HG03457 (cell line): ENCODE measurements around the gene PTGDR2.

Source experiments
- ATAC-seq: cut with Tn5 transposase; IDR thresholded peaks from one replicate; pipeline ENCODE4 v1.9.1; 2021; ENCODE audit warnings: moderate number of reproducible peaks; ENCODE audit not compliant: unreplicated experiment

The PTGDR2 gene

DNA sequence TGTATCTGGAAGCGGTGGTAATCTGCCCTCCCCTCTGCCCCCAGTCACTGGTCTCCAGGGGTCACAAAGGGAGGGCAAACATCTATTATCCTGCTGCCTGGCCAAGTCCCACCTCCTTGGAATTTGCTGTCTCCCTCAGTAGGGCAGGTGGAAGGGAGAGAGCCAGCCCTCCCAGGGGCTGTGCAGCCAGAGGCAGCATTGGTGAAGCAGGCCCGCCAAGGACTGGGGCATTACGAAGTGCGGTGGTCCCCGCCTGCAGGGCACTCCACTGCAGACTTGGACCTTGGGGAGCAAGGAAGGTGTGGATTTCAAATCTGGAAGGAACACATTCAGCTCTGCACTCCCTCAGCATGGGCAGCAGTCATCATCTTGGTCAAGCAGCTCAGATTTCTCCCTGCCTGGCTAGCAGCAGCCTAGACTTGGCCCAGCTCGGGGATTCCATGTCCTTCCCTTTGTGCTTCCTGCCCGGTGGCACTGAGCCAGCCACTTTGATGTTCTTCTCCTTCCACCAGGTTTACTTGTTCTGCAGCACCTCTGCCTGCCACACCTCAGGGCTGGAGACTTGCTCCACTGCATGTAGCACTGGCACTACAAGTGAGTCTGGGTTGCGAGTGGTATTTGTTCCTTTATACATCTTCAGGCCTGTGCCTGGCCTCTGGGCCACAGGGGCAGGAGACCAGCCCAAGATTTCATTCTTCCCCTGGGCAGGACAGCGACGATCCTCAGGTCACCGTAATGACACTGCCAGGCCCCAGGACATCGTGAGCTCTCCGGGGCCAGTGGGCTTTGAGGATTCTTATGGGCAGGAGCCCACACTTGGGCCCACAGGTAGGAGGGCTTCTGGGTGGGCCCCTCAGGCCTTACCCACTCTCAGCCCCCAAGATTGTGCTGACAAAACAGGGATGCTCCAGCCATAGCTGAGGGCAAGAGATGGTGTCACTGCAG, 18.9 kb upstream of the PTGDR2 start:
- ATAC-seq: no peak

DNA sequence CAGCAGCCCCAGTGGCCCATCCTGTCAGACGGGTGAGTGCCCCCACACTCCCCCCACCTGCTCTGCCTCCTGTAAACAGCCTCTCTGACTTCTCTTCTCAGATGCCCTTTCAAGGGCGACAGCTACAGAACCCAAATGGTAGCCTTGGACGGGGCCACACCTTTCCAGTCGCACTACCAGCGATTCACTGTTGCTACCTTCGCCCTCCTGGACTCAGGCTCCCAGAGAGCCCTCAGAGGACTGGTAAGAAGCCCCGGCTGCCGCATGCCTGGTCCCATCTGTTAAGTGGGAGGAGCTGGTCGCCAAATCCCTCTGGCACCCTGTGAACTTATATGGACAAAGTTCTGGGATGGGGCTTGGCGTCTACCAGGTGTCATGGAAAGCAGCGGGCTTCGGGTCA, 17.8 kb upstream of the PTGDR2 start:
- no peak for ATAC-seq

DNA sequence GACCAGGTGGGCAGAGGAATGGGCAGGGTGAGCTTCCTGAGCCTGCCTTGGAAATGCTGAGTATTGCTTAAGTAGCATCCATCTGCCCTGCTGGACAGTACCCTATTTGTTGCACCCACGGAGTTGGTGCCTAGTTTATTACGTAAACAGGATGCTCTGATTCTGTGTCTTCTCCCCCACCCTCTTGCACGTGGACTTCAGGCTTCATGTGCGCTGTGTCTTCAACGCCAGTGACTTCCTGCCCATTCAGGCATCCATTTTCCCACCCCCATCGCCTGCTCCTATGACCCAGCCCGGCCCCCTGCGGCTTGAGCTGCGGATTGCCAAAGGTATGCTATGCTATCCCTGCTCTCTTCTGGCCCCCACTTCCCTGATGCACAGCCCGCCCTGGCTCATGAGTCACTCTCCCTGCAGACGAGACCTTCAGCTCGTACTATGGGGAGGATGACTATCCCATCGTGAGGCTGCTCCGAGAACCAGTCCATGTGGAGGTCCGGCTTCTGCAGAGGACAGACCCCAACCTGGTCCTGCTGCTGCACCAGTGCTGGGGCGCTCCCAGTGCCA, 17.3 kb upstream of the PTGDR2 start:
- no peak for ATAC-seq

DNA sequence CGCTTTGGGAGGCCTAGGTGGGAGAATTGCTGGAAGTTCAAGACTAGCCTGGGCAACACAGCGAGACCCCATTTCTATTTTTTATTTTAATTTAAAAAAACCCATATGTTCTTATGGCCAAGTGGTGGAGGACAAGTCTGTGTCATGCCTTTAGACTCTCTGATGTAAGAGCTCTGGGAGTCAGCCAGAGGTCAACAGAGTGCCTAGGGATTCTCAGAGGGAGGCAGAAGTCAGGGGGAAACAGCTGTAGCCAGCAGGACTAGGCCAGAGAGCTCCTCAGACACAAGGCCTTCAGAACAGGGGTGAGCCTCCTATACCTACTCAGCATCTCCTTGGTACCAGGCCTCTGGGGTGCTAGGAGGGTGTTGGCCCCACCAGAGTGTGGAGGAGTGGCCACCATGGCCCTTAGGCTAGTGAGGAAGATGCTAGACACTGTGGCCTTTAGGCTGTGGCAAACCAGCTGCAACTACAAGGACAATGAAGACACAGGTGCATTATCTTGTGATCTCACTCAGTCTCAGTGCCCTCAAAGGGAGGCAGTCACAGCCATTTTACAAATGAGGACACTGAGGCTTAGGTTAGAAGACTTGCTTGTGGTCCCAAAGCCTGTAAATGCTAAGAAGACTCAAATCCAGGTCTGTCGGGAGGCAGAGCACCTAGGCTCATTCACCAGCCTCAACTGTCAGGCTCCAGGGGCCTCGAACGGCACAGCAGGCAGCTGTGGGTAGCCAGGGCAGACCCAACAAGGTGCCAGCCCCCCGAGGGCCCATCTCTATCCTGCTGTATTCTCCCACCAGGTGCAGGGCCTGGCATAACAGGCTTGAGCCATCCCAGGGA, 16.6 kb upstream of the PTGDR2 start:
- no peak for ATAC-seq

DNA sequence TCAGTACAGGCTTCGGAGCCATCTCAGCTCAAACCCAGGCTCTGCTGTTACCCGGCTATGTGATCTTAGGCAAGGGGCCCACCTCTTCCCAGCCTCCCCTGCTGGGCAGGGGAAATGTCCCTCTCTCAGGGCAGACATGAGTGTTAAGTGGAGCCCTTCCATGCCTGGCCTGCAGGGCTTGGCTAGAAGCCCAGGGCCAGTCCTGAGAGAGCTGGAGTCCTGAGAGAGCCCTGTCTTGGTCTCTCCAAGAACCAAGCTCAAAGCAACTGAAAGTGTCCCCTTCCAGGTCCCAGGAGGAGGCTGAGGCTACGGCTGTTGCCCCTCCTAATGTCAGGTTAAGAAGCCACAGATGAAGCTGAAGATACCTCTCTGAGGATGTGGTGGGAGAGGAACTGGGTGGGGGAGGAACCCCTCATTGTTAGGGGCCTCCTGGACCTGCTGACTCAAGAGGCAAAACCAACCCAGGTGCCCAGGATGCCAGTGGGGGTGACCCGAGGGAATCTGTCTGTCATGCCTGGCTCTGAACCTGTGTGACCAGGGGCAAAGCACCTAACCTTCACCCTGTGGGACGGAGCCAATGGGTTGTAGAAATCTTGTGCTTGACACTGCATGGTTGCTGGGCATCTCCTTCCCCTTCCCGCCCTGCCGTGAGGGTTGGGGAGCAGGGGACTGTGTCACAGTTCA, 15.8 kb upstream of the PTGDR2 start:
- no peak for ATAC-seq

DNA sequence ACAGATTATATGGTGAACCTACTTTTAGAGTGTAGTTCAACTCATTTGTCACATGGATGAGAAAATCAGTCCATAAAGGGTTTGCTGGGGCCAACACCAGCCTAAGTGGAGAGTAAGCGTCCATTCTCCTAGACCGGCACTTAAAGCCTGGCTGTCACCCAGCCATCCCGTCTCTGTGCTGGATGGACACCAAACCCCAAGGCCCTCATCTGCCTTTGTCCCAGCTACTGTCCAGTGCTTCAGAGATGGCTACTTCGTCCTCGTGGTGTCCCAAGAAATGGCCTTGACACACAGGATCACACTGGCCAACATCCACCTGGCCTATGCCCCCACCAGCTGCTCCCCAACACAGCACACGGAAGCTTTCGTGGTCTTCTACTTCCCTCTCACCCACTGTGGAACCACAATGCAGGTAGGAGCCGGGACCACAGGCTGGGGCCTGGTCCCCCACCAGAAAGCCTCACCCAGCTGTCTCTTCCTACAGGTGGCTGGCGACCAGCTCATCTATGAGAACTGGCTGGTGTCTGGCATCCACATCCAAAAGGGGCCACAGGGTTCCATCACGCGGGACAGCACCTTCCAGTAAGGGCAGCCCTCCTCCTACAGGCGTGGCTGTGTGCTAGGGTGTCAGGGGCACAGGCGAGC, 15.1 kb upstream of the PTGDR2 start:
- ATAC-seq: no peak

DNA sequence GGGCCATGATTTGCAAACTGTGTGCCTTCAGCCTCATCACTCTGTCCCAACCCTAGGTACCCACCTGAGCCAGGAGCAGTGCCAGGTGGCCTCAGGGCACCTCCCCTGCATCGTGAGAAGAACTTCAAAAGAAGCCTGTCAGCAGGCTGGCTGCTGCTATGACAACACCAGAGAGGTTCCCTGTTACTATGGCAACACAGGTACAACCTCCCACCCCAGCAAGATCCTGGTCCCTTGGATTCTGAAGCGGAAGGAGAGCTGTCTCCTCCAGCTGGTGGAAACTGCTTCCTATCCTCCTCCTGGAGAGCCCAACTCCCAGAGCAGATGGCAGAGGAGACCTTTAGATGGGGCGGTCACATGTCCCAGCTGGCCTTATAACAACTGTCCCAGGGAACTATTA, 14.5 kb upstream of the PTGDR2 start:
- ATAC-seq: no peak

DNA sequence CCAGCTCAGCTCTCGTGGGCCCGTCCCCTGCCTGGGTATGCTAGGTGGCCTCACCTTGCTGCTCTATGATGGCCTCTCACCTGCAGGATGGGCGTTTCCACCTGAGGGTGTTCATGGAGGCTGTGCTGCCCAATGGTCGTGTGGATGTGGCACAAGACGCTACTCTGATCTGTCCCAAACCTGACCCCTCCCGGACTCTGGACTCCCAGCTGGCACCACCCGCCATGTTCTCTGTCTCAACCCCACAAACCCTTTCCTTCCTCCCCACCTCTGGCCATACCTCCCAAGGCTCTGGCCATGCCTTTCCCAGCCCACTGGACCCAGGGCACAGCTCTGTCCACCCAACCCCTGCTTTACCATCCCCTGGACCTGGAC, 13.7 kb upstream of the PTGDR2 start:
- ATAC-seq: no peak

DNA sequence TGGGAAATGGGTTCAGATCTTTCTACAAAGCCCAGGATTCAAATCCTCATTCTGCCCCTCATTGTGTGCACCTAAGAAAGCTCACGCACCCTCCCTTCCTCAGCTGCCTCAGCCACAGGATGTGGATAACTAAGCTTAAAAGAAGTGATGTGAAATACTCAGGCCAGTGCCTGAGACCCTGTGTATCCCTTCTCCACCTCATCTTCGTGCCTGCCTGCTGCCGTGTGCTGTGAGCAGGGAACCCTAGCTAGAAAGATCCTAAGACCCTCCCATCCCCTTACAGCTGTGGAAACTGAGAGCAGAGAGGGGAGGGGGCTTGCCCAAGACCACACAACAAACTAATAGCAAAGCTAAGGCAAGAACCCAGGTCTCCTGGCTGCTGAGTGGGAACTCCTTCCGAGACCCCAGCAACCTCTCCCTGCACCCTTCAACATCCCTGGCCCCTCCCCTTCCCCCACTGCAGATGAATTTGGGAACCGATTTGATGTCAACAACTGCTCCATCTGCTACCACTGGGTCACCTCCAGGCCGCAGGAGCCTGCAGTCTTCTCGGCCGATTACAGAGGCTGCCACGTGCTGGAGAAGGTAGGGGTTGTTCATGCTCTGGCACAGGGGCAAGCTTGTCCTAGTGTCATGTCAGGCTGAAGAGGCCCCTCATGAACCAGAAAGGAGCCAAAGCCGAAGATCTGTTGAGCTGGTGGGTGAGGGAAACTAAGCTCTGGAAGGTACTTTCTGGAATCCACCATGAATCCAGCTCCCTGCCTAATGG, 13.1 kb upstream of the PTGDR2 start:
- ATAC-seq: no peak

DNA sequence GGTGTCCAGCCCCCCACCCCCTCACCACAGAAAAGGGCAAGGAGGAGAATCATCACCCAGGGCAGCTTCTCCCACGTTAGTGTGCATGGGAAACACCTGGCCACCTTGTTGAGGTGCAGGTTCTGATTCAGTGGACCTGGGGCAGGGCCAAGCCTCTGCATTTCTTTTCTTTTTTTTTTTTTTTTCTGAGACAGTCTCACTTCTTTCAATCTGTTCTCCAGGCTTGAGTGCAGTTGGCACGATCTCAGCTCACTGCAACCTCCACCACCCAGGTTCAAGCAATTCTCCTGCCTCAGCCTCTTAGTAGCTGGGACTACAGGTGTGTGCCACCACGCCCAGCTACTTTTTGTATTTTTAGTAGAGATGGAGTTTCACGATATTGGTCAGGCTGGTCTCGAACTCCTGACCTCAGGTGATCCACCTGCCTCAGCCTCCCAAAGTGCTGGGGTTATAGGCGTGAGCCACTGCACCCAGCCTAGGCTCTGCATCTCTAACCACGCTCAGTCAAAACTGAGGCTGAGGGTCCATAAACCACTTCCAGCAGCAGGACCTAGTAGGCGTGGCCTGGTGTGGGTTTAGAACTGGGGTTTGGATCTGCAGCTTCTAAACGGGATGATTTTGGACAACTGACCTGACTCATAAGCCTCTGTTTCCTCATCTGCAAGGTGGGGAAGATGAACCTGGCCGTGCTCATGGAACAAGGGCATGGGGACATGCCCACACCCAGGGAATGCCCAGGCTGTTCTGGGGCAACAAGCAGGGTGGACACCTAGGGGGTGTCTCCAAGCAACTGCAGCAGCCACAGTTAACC, 12.3 kb upstream of the PTGDR2 start:
- ATAC-seq: no peak

DNA sequence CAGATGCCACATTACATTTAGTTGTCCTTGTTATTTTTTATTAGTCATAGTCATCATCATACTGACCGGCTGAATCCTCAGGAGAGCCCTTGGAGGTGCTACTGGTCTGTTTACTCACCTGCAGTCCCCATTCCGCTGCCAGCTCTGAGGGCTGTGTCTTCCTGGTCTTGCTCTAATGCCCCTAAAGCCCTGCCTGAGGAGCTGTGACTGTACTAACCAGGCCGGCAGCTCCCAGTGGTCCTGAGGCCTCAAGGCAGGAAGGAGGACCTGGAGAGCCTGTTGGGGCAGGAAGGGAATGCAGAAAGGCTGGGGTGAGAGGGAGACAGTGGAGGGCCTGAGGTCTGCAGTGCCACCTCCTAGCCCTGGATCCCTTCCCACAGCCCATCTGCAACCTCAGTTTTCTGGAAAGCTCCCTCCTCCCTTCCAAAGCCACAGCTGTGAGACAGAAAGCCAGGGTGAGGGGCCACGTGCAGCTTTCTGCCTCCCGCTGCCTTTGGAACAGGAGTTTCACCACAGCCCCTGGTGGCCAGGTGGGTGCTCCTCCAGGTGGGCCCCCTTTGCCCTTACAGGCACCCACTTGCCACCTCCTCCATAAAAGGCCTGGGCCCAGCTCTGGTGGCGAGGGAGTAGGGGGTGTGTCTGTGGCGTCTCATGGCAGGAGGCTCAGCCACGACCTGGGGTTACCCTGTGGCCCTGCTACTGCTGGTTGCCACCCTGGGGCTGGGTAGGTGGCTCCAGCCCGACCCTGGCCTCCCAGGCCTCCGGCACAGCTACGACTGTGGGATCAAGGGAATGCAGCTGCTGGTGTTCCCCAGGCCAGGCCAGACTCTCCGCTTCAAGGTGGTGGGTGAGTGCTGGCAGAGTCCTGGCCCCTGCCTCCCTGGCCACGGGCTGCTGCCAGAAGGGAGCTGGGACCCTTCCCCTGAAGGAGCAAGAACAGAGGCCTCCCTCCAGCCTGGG, 11.4 kb upstream of the PTGDR2 start, which contains the start of gene ZP1:
ZP1 (plus strand) TSS at position 632 of the 960 bp plus-strand sequence; CDS start at position 652, 20 bp downstream.
- no peak for ATAC-seq

DNA sequence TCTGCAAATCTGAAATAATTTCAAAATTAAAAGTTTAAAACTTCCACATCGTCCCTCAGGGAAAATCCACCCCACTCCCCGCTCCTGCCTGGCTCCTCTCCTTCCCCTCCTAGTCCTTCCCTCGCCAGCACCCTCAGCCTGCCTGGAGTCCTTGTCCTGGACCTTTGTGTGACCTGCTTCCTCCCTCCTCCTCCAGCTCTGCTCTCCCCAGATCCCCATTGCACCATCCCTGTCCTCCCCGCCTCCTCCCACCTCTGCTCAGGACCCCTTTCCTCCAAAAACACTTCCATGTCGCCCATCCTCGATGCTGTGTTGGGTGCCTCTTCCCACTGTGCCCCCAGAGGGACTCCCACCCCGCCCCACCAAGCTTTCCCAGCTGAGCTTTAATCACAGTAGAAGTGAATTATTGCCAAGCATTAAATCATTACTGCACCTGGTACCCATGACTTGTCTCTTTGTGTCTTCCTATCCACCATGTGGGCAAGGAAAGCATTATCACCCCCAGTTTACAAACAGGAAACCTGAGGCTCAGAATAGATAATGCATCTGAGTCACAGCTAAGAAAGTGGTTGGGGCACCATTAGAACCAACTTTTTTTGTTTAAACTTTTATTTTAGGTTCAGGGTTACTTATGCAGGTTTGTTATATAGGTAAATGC, 9.2 kb upstream of the PTGDR2 start:
- ATAC-seq: no peak

DNA sequence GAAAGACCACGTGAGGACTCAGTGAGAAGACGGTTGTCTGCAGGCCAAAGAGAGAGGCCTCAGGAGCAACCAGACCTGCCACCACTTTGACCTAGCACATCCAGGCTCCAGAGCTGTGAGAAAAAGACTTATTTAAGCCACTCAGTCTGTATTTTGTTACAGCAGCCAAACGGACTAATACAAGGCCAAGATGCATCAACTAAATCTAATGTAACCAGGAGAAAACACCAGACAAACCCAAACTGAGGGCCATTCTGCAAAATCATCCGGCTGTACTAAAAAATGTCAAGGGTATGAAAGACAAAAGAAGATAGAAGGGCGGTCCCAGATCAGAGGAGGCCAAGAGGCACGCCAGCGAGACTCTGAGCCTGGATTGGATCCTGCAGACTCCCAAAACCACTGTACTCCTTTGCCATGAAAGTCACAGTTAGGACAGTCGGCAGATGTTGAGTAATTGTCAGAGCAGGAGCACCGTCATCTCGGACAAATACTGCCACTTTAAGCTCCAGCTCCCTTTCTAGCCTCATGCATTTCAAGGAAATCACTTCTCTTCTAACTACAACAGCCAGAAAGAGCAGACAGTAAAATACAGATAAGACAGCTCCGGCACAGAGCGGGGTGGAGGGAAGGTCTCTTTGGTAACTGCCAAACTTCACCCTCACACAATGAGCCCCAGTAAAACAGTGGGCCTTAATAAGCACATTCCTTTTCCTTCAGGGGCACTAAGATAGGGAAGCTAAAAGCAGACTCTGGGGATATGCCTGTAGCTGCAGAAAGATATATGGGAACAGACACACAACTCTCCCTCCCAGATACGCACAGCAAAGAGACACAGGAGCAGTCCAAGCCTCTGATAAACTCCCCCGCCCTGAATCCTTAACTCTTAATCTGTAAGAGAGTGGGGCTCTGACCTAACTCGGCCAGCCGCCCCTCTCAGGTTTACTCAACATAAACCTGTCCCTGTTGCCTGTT, 8.1 kb upstream of the PTGDR2 start:
- ATAC-seq: no peak

DNA sequence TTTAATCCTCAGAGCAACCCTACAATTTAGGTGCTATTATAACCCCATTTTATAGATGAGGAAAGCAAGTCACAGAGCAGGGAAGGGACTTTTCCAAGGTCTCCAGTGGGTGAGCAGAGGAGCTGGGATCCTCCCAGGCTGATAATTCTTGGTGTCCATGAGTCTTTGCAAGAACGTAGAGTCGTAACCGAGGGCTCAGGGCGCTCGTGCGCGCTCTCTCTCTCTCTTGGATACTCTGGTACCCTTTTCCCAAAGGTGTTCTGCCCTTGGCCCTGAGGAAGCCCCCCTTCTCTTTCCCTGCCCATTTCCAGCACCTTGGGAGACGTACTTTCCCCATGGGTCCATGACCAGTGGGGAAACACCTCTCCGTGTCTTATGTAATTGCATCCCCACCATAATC, 6.4 kb upstream of the PTGDR2 start:
- no peak for ATAC-seq

DNA sequence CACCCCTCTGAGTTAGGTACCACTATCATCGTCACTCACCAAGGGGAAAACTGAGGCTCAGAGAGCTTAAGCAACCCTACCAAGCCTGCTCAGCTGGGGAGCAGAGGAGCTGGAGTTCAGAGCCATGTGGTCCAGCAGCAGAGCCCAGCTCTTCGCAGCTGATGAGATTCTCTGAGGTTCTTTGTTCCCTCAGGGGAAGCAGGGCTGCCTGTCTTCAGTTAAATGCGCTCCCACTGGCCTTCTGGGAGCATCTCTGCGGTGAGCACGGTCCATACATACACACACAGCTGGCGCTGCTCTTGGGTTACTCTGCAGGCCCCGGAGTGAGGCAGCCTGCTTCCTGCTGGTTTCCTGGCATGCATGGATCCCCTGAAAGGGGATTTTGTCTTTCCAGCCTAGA, 5.2 kb upstream of the PTGDR2 start:
- ATAC-seq: no peak

DNA sequence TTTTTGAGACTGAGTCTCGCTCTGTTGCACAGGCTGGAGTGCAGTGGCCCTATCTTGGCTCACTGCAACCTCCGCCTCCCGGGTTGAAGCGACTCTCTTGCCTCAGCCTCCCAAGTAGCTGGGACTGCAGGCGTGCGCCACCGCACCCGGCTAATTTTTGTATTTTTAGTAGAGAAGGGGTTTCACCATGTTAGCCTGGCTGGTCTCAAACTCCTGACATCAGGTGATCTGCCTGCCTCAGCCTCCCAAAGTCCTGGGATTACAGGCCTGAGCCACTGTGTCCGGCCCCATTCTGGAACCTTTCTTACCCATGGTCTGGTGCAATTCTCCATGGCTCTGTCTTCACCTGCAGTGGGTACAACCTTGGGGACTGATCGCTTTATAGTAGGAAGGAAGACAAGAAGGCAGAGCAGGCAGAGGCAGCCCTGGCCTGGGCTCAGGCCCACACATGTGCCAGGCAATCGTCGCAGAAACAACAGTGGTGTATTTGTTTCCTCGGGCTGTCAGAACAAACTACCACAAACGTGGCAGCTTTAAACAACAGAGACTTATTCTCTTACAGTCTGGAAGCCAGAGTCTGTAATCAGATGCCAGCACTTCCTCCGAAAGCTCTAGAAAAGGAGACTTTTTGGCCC, 4.0 kb upstream of the PTGDR2 start:
- ATAC-seq: no peak
